ENCODE results near the gene HIP1.
"Not testable (repeated sequence)": the region's sequence is repeated elsewhere in the genome, so short reads cannot be mapped to it uniquely, and the experiment has no call there.

Gene HIP1

GRCh38 chr7:75531359-75531821, 207.4 kb downstream of the HIP1 start:
- DNase-seq (ENCODE audit: low read depth in 2 of 2): no peak

- DNase-seq (ENCODE audit: low read depth in 2 of 2): not testable (repeated sequence)
Observed at GRCh38 chr7:75527224-75527722, 211.5 kb downstream of the HIP1 start.

- DNase-seq (ENCODE audit: low read depth in 2 of 2): not testable (repeated sequence)
Observed at GRCh38 chr7:75521727-75522126, 217.0 kb downstream of the HIP1 start.

GRCh38 chr7:75518842-75519241, 219.9 kb downstream of the HIP1 start:
- not testable (repeated sequence) for DNase-seq (ENCODE audit: low read depth in 2 of 2)

GRCh38 chr7:75509033-75509432, 229.7 kb downstream of the HIP1 start:
- not testable (repeated sequence) for DNase-seq (ENCODE audit: low read depth in 2 of 2)

- DNase-seq (ENCODE audit: low read depth in 2 of 2): not testable (repeated sequence)
Observed at GRCh38 chr7:75492020-75492419, 246.7 kb downstream of the HIP1 start, which contains the start of gene SPDYE5. SPDYE5 (plus strand) TSS chr7:75492320; CDS start chr7:75494048, 1,728 bp downstream.

GRCh38 chr7:75485979-75486643, 252.6 kb downstream of the HIP1 start, which contains the start of gene POM121C:
POM121C (minus strand) TSS chr7:75486299; CDS start chr7:75441496, 44,803 bp downstream.
- DNase-seq (ENCODE audit: low read depth in 2 of 2): peak; percentile 85 to 86

GRCh38 chr7:75485355-75485978, 253.3 kb downstream of the HIP1 start:
- DNase-seq (ENCODE audit: low read depth in 2 of 2): not testable (repeated sequence)

Measured in stimulated activated CD4-positive, alpha-beta T cell treated with anti-CD3 and anti-CD28 coated beads, Interleukin-15, amount 100 ng/mL, for 48 hours (primary cell).